GM12864 (cell line): ENCODE measurements around the gene NR3C2.

Experiments
- DNase-seq: peaks from one replicate; pipeline ENCODE4 v3.0.0-alpha.2; 2011; ENCODE audit warnings: low read depth
- H3K4me3 ChIP-seq: 2 replicates; pipeline ENCODE4 v1.5.1; 2011; ENCODE audit warnings: mild to moderate bottlenecking, low read depth, low read length, control low read depth
- TF ChIP-seq, protein P1 (sequence below): IDR thresholded peaks from 2 replicates; pipeline ENCODE4 v1.5.1; 2011; ENCODE audit warnings: low read depth, mild to moderate bottlenecking, moderate library complexity, low read length, control low read depth, inconsistent platforms; ENCODE audit errors: missing control alignments

The NR3C2 gene

GRCh38 chr4:148258535-148258934, 183.7 kb downstream of the NR3C2 start:
- no peak for DNase-seq
- H3K4me3 ChIP-seq: no peak overlapping the region
- TF ChIP-seq, protein P1, sequence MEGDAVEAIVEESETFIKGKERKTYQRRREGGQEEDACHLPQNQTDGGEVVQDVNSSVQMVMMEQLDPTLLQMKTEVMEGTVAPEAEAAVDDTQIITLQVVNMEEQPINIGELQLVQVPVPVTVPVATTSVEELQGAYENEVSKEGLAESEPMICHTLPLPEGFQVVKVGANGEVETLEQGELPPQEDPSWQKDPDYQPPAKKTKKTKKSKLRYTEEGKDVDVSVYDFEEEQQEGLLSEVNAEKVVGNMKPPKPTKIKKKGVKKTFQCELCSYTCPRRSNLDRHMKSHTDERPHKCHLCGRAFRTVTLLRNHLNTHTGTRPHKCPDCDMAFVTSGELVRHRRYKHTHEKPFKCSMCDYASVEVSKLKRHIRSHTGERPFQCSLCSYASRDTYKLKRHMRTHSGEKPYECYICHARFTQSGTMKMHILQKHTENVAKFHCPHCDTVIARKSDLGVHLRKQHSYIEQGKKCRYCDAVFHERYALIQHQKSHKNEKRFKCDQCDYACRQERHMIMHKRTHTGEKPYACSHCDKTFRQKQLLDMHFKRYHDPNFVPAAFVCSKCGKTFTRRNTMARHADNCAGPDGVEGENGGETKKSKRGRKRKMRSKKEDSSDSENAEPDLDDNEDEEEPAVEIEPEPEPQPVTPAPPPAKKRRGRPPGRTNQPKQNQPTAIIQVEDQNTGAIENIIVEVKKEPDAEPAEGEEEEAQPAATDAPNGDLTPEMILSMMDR: no peak

DNA sequence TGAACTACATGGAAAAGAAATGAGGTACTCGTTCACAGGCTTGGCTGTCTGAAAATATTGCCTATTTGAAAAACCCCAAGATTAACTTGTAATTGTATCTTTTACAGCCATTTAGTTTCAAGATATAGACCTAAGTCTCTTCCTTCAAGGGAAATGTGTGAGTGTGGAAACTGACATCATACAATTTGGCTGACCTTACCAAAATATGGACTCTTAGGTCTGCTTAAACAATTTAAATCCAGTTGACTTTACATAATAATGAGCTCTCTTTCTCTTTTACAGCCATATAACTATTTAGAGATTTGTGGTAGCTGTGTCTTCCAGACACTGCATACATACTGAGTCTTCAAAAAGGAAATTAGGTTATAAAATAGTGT, 186.9 kb downstream of the NR3C2 start:
- no peak for DNase-seq
- no peak overlapping the region for H3K4me3 ChIP-seq
- TF ChIP-seq, protein P1: no peak

DNA sequence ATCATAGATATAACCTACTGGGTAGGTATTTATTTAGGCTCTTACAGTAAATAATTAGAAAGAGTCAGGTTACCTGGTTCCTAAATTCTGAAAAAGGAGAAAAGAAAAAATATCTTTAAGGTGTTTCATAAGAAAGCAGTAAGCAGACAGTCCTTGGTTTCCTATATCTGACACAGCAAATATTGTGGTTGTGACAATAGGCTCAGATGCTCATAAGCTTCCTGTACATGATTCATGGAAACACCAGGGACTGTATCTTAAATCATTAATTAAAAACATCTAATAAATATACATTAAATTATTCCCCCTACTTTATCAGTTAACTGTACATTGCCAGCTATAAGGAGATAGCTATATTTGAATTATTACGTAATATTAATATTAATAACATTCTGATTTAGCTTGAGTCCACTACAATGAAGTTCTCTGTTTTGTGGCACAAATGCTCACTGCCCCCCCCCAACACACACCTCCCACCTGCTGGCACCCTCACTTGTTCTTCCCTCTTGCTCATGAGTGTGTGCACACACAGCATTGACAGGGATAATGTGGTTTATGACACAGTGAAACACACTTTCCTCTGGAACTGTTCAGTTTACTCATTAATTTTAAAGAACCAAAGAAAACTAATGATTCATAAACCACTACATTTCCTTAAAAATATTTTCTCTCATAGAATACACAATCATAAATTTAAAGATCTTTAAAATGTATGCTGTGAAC, 187.4 kb downstream of the NR3C2 start:
- DNase-seq: no peak
- H3K4me3 ChIP-seq: no peak overlapping the region
- TF ChIP-seq, protein P1: no peak

DNA sequence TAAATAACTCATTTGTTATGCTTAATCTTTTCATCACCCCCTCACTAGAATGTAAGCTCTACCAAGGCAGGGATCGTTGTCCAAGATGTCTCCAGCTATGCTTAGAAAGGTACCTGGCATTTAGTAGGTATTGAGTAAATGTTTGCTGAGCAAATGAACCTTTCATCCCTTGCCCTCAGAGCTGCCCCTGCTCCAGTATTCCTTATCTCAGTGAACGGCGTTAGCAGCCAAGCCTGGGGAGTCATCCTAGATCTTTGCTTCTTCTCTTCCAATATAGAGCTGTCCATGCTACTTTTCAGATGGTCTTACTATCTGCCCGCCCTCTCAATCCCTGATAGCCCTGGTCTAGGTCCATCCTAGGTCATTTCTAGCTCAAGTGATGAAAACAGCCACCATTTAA, 188.4 kb downstream of the NR3C2 start:
- TF ChIP-seq, protein P1: no peak
- H3K4me3 ChIP-seq: no peak overlapping the region

GRCh38 chr4:148248824-148249223, 193.4 kb downstream of the NR3C2 start:
- TF ChIP-seq, protein P1: no peak
- no peak for DNase-seq
- H3K4me3 ChIP-seq: no peak overlapping the region

More for the DNA sequence above, 188.4 kb downstream of the NR3C2 start:
- no peak for DNase-seq

DNA sequence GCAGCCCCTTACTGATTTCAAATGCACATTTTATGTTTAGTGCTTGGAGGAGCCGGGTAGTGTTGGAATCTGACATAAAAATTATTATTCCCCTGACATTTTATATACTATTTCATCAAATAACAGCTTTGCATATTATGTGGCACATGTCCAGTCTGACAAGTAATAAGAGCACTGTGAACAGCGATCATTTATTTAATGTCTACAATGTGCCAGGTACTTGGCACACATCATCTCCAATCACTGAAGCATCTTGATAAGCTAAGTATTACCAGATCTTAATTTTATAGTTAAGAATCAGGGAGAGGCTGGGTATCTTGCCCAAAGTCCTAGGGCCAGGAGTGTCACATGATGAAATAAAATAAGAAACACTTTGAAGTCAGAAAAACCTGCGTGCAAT, 197.2 kb downstream of the NR3C2 start:
- no peak for DNase-seq
- TF ChIP-seq, protein P1: no peak
- H3K4me3 ChIP-seq: no peak overlapping the region

GRCh38 chr4:148243837-148244236, 198.4 kb downstream of the NR3C2 start:
- TF ChIP-seq, protein P1: no peak
- no peak for DNase-seq
- no peak overlapping the region for H3K4me3 ChIP-seq
